HepG2 (cell line): ENCODE measurements around the gene C11orf91.

ENCODE experiments used
- CTCF ChIP-seq: sonication (generic); formaldehyde crosslinking; IDR thresholded peaks from 2 replicates; pipeline ENCODE4 v1.5.0; 2020; ENCODE audit warnings: mild to moderate bottlenecking, missing genetic modification reagents, moderate library complexity
- MIER2 ChIP-seq: IDR thresholded peaks from 2 replicates; pipeline ENCODE4 v1.6.1; 2016; ENCODE audit warnings: missing biosample characterization, missing genetic modification reagents
- PCBP2 ChIP-seq: fragments of 200-400 bp; formaldehyde crosslinking; optimal IDR thresholded peaks from 2 replicates; pipeline ENCODE3; 2018; ENCODE audit warnings: low read length, low read depth; ENCODE audit not compliant: poor library complexity, severe bottlenecking
- POLR2A ChIP-seq, 2 experiments: IDR thresholded peaks; 2 replicates each; pipeline ENCODE4 v1.6.1; 2011; ENCODE audit warnings: low read depth in 2 of 2, low read length in 2 of 2, mild to moderate bottlenecking in 1 of 2, moderate library complexity in 1 of 2; ENCODE audit not compliant: insufficient read depth in 1 of 2
- SMAD3 ChIP-seq: sonication (generic); formaldehyde crosslinking; IDR thresholded peaks from 2 replicates; pipeline ENCODE4 v1.4.0; 2020; ENCODE audit warnings: missing genetic modification reagents
- SRSF9 ChIP-seq: fragments of 200-400 bp; formaldehyde crosslinking; IDR thresholded peaks from 2 replicates; pipeline ENCODE4 v1.6.1; 2018; ENCODE audit warnings: borderline replicate concordance, mild to moderate bottlenecking, low read depth, low read length; ENCODE audit not compliant: insufficient read depth, poor library complexity, severe bottlenecking

DNA sequence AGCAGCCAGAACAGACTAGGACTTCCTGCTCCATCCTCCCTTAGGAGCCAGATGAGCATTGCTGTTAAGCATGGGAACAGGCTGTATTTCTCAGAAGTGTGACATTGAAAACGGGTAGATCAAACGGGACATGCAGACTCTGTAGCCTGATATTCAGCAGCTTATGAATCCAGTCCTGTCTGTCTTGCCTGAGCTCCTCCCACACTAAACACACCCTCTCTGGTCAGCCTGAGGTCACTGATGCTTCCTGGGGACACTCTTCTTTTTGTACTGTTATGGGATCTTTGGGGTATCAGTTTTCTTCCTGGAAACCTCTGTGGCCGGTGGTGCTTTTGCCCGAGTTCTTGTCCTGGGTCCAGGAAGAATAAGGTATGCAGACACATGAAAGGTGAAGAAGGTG, 35.8 kb downstream of the C11orf91 start:
- TF ChIP-seq MIER2 (CRISPR knock-in tag) (no peak), PCBP2 (no peak), POLR2A (IDR thresholded peaks at IDR 0.05; ENCODE audit: insufficient read depth in 1 of 2, low read depth in 2 of 2, low read length in 2 of 2) (no peak), CTCF (no peak), SRSF9 (no peak), SMAD3 (CRISPR knock-in tag) (no peak)
